AG04450 (cell line): Measurements from ENCODE around the gene NDUFS6. TPM values are rescaled to one million over a fixed set of nuclear protein-coding genes. Genes with fewer than 3 reads are reported as not detected.

ENCODE experiments used
- CTCF ChIA-PET: fragments of 300-600, 350-600 bp; formaldehyde crosslinking; extraction: SDS; loops from one replicate; lab custom pipeline; 2022; ENCODE audit warnings: antibody characterized with exemption, inconsistent platforms; lab: Charles Lee
- POLR2A ChIA-PET: fragments of 350-600 bp; formaldehyde crosslinking; extraction: SDS; loops from one replicate; lab custom pipeline; 2021; ENCODE audit warnings: antibody characterized with exemption, inconsistent platforms; lab: Yijun Ruan, JAX
- DNase-seq: peaks from one replicate; pipeline ENCODE4 v3.0.0-alpha.2; 2011; ENCODE audit warnings: low read depth, low spot score
- H3K27ac ChIP-seq: one replicate; pipeline ENCODE4 v1.5.1; 2012; ENCODE audit warnings: low read depth, low read length, control low read depth
- H3K27me3 ChIP-seq: one replicate; pipeline ENCODE4 v1.6.0; 2012; ENCODE audit warnings: low read length; ENCODE audit not compliant: control insufficient read depth, insufficient read depth
- H3K4me3 ChIP-seq: 2 replicates; pipeline ENCODE4 v1.5.1; 2011; ENCODE audit warnings: mild to moderate bottlenecking, low read depth, low read length, control low read depth
- H3K9me3 ChIP-seq: 2 replicates; pipeline ENCODE4 v1.5.1; 2012; ENCODE audit warnings: low read length; ENCODE audit not compliant: control insufficient read depth, insufficient read depth
- CTCF ChIP-seq: IDR thresholded peaks from 2 replicates; pipeline ENCODE4 v1.5.1; 2011; ENCODE audit warnings: low read depth, low read length, control low read depth, inconsistent platforms
- polyA plus RNA-seq: library from polyadenylated mRNA; depleted of rRNA; stranded (reverse); fragments of >200 nt; gene quantifications from 2 replicates; pipeline ENCODE4 v1.2.3, GENCODE V29; 2011

NDUFS6 gene
- polyA plus RNA-seq, 1 experiment, result 51.8 TPM

- ChIA-PET POLR2A (no interaction called here), CTCF (no interaction called here)
- peaks cover 6% of the 10 kb centered on the region; the same call in 1 of the 2 replicates for H3K9me3 ChIP-seq
- H3K4me3 ChIP-seq, result no peak overlapping the region
- no peak for TF ChIP-seq CTCF
- no peaks in the 10 kb centered on the region for H3K27me3 ChIP-seq
- H3K27ac ChIP-seq, result no peak overlapping the region
- DNase-seq, result no peak
Observed at GRCh38 chr5:1823381-1824034, 22.3 kb downstream of the NDUFS6 start.

GRCh38 chr5:1824109-1824821 lies 23.1 kb downstream of the NDUFS6 start:
- Histone ChIP-seq H3K27ac (no peak overlapping the region), H3K27me3 (no peaks in the 10 kb centered on the region), H3K9me3 (peaks cover 6% of the 10 kb centered on the region; the same call in 1 of the 2 replicates), H3K4me3 (no peak overlapping the region)
- POLR2A ChIA-PET, result no interaction called here
- CTCF ChIA-PET, result no interaction called here
- DNase-seq, result no peak
- no peak for TF ChIP-seq CTCF

GRCh38 chr5:1824903-1825841 lies 24.0 kb downstream of the NDUFS6 start:
- H3K4me3 ChIP-seq, result no peak overlapping the region
- H3K27ac ChIP-seq, result no peak overlapping the region
- H3K9me3 ChIP-seq, result peaks cover 6% of the 10 kb centered on the region; the same call in 1 of the 2 replicates
- POLR2A ChIA-PET, result no interaction called here
- TF ChIP-seq CTCF, result no peak
- no peak for DNase-seq
- H3K27me3 ChIP-seq, result no peaks in the 10 kb centered on the region
- CTCF ChIA-PET, result no interaction called here

- DNase-seq, result no peak
- Histone ChIP-seq H3K27ac (no peak overlapping the region), H3K27me3 (peaks cover 2% of the 10 kb centered on the region), H3K4me3 (no peak overlapping the region), H3K9me3 (peaks cover 6% of the 10 kb centered on the region; the same call in 1 of the 2 replicates)
- ChIA-PET CTCF (no interaction called here), POLR2A (no interaction called here)
- TF ChIP-seq CTCF, result no peak
Observed at GRCh38 chr5:1826235-1826980, 25.2 kb downstream of the NDUFS6 start.
